ENCODE results near the gene HCN3.

HCN3 gene

GRCh38 chr1:155321639-155322503, 44.6 kb downstream of the HCN3 start:
- no peak overlapping the region for H4K8ac ChIP-seq (ENCODE audit: low read depth, low read length)
- H3K4me1 ChIP-seq (ENCODE audit: control insufficient read depth in 2 of 2, insufficient read depth in 1 of 2, low read depth in 1 of 2, low read length in 2 of 2): peaks cover 22 to 25% of the 10 kb centered on the region in 2 donors
- H3K4me2 ChIP-seq (ENCODE audit: insufficient read depth, low read length, poor library complexity, severe bottlenecking): peak overlapping the region; percentile 96
- no peak overlapping the region for H4K91ac ChIP-seq (ENCODE audit: low read depth, low read length, poor library complexity)
- peak overlapping the region; percentile 92 for H2AFZ ChIP-seq (ENCODE audit: low read length)
- H3K14ac ChIP-seq (ENCODE audit: low read length): no peak overlapping the region
- H2BK12ac ChIP-seq (ENCODE audit: low read length): no peak overlapping the region
- no peaks in the 10 kb centered on the region for H3K9me3 ChIP-seq (replicated peaks in 1 of 2; ENCODE audit: control insufficient read depth in 2 of 2, insufficient read depth in 1 of 2, low read depth in 1 of 2, low read length in 2 of 2)
- H2AK5ac ChIP-seq (ENCODE audit: low read depth, low read length): peak overlapping the region; percentile 42
- H3K9ac ChIP-seq (ENCODE audit: low read depth, low read length, poor library complexity): peak overlapping the region; percentile 78
- no peaks in the 10 kb centered on the region for H3K27me3 ChIP-seq (ENCODE audit: control insufficient read depth in 3 of 3, insufficient read depth in 3 of 3, low read depth in 1 of 3, low read length in 3 of 3)
- no peak overlapping the region for H3K23ac ChIP-seq (ENCODE audit: low read depth, low read length, poor library complexity)
- H3K36me3 ChIP-seq (replicated peaks in 1 of 2; ENCODE audit: control insufficient read depth in 2 of 2, insufficient read depth in 2 of 2, low read length in 2 of 2): peaks cover 38 to 66% of the 10 kb centered on the region in 2 donors
- H3K18ac ChIP-seq (ENCODE audit: low read length): no peak overlapping the region
- peaks cover 22% of the 10 kb centered on the region for H3K79me1 ChIP-seq (ENCODE audit: low read depth, low read length)
- no peak overlapping the region for H3K4ac ChIP-seq (ENCODE audit: low read length)
- DNase-seq (ENCODE audit: low spot score): no peak
- H2BK15ac ChIP-seq (ENCODE audit: low read length): peak overlapping the region; percentile 13
- no peak overlapping the region for H2BK120ac ChIP-seq (ENCODE audit: low read depth, low read length)
- no CpG with 5 or more reads among the region's 27 CpGs for WGBS, 2 donors (ENCODE audit: extremely low coverage in 2 of 2, insufficient read length in 2 of 2, insufficient replicate concordance in 1 of 2)
- H3K4me3 ChIP-seq (ENCODE audit: low read length in 2 of 2): peak overlapping the region; percentile 66 to 76
- no peak overlapping the region for H3K27ac ChIP-seq (replicated peaks; ENCODE audit: low read length)
- no peak overlapping the region for H2BK5ac ChIP-seq (ENCODE audit: low read length)

- H3K79me1 ChIP-seq (ENCODE audit: low read depth, low read length): peaks cover 22% of the 10 kb centered on the region
- H3K4ac ChIP-seq (ENCODE audit: low read length): no peak overlapping the region
- H4K8ac ChIP-seq (ENCODE audit: low read depth, low read length): no peak overlapping the region
- peak overlapping the region; percentile 40 for H2BK15ac ChIP-seq (ENCODE audit: low read length)
- H3K14ac ChIP-seq (ENCODE audit: low read length): no peak overlapping the region
- H3K4me1 ChIP-seq (ENCODE audit: control insufficient read depth in 2 of 2, insufficient read depth in 1 of 2, low read depth in 1 of 2, low read length in 2 of 2): peaks cover 22 to 25% of the 10 kb centered on the region in 2 donors
- WGBS, 2 donors (ENCODE audit: extremely low coverage in 2 of 2, insufficient read length in 2 of 2, insufficient replicate concordance in 1 of 2): no CpG with 5 or more reads among the region's 28 CpGs
- peak overlapping the region; percentile 76 to 90 for H3K4me3 ChIP-seq (ENCODE audit: low read length in 2 of 2)
- peak overlapping the region; percentile 64 for H2AK5ac ChIP-seq (ENCODE audit: low read depth, low read length)
- H3K23ac ChIP-seq (ENCODE audit: low read depth, low read length, poor library complexity): no peak overlapping the region
- H3K9me3 ChIP-seq (replicated peaks in 1 of 2; ENCODE audit: control insufficient read depth in 2 of 2, insufficient read depth in 1 of 2, low read depth in 1 of 2, low read length in 2 of 2): no peaks in the 10 kb centered on the region
- no peak overlapping the region for H2BK12ac ChIP-seq (ENCODE audit: low read length)
- H3K9ac ChIP-seq (ENCODE audit: low read depth, low read length, poor library complexity): peak overlapping the region; percentile 81
- peaks cover 37 to 66% of the 10 kb centered on the region in 2 donors for H3K36me3 ChIP-seq (replicated peaks in 1 of 2; ENCODE audit: control insufficient read depth in 2 of 2, insufficient read depth in 2 of 2, low read length in 2 of 2)
- H3K18ac ChIP-seq (ENCODE audit: low read length): peak overlapping the region; percentile 67
- peak overlapping the region; percentile 92 for H2AFZ ChIP-seq (ENCODE audit: low read length)
- peak overlapping the region; percentile 98 for H3K27ac ChIP-seq (replicated peaks; ENCODE audit: low read length)
- peak overlapping the region; percentile 17 for H2BK120ac ChIP-seq (ENCODE audit: low read depth, low read length)
- H2BK5ac ChIP-seq (ENCODE audit: low read length): peak overlapping the region; percentile 89
- H3K27me3 ChIP-seq (ENCODE audit: control insufficient read depth in 3 of 3, insufficient read depth in 3 of 3, low read depth in 1 of 3, low read length in 3 of 3): no peaks in the 10 kb centered on the region
- peak overlapping the region; percentile 96 for H3K4me2 ChIP-seq (ENCODE audit: insufficient read depth, low read length, poor library complexity, severe bottlenecking)
- H4K91ac ChIP-seq (ENCODE audit: low read depth, low read length, poor library complexity): no peak overlapping the region
- DNase-seq (ENCODE audit: low spot score): no peak
Measured at GRCh38 chr1:155322571-155322952, 45.3 kb downstream of the HCN3 start.

GRCh38 chr1:155322953-155323728, 45.9 kb downstream of the HCN3 start:
- Histone ChIP-seq H3K14ac (ENCODE audit: low read length) (no peak overlapping the region), H3K4me1 (ENCODE audit: control insufficient read depth in 2 of 2, insufficient read depth in 1 of 2, low read depth in 1 of 2, low read length in 2 of 2) (peaks cover 24 to 25% of the 10 kb centered on the region in 2 donors), H3K36me3 (replicated peaks in 1 of 2; ENCODE audit: control insufficient read depth in 2 of 2, insufficient read depth in 2 of 2, low read length in 2 of 2) (peaks cover 37 to 66% of the 10 kb centered on the region in 2 donors), H4K91ac (ENCODE audit: low read depth, low read length, poor library complexity) (no peak overlapping the region), H3K9ac (ENCODE audit: low read depth, low read length, poor library complexity) (peak overlapping the region; percentile 85), H2AK5ac (ENCODE audit: low read depth, low read length) (peak overlapping the region; percentile 85), H3K4ac (ENCODE audit: low read length) (no peak overlapping the region), H2BK5ac (ENCODE audit: low read length) (peak overlapping the region; percentile 89), H3K18ac (ENCODE audit: low read length) (peak overlapping the region; percentile 97), H2BK120ac (ENCODE audit: low read depth, low read length) (peak overlapping the region; percentile 17), H3K9me3 (replicated peaks in 1 of 2; ENCODE audit: control insufficient read depth in 2 of 2, insufficient read depth in 1 of 2, low read depth in 1 of 2, low read length in 2 of 2) (no peaks in the 10 kb centered on the region), H3K27me3 (ENCODE audit: control insufficient read depth in 3 of 3, insufficient read depth in 3 of 3, low read depth in 1 of 3, low read length in 3 of 3) (no peaks in the 10 kb centered on the region), H2BK12ac (ENCODE audit: low read length) (no peak overlapping the region), H3K4me2 (ENCODE audit: insufficient read depth, low read length, poor library complexity, severe bottlenecking) (peak overlapping the region; percentile 96), H4K8ac (ENCODE audit: low read depth, low read length) (no peak overlapping the region), H3K27ac (replicated peaks; ENCODE audit: low read length) (peak overlapping the region; percentile 98), H2BK15ac (ENCODE audit: low read length) (peak overlapping the region; percentile 40), H3K79me1 (ENCODE audit: low read depth, low read length) (peaks cover 20% of the 10 kb centered on the region), H3K23ac (ENCODE audit: low read depth, low read length, poor library complexity) (peak overlapping the region; percentile 92), H3K4me3 (ENCODE audit: low read length in 2 of 2) (peak overlapping the region; percentile 76 to 90), H2AFZ (ENCODE audit: low read length) (peak overlapping the region; percentile 92)
- WGBS, 2 donors (ENCODE audit: extremely low coverage in 2 of 2, insufficient read length in 2 of 2, insufficient replicate concordance in 1 of 2): no CpG with 5 or more reads among the region's 58 CpGs
- DNase-seq (ENCODE audit: low spot score): peak; percentile 94

GRCh38 chr1:155323729-155324036, 46.4 kb downstream of the HCN3 start:
- Histone ChIP-seq H2BK120ac (ENCODE audit: low read depth, low read length) (no peak overlapping the region), H3K36me3 (replicated peaks in 1 of 2; ENCODE audit: control insufficient read depth in 2 of 2, insufficient read depth in 2 of 2, low read length in 2 of 2) (peaks cover 32 to 65% of the 10 kb centered on the region in 2 donors), H2BK5ac (ENCODE audit: low read length) (peak overlapping the region; percentile 89), H2BK12ac (ENCODE audit: low read length) (no peak overlapping the region), H3K18ac (ENCODE audit: low read length) (peak overlapping the region; percentile 97), H2AFZ (ENCODE audit: low read length) (peak overlapping the region; percentile 92), H3K23ac (ENCODE audit: low read depth, low read length, poor library complexity) (peak overlapping the region; percentile 92), H3K4ac (ENCODE audit: low read length) (no peak overlapping the region), H3K4me3 (ENCODE audit: low read length in 2 of 2) (peak overlapping the region; percentile 76 to 90), H3K4me2 (ENCODE audit: insufficient read depth, low read length, poor library complexity, severe bottlenecking) (peak overlapping the region; percentile 96), H3K9ac (ENCODE audit: low read depth, low read length, poor library complexity) (peak overlapping the region; percentile 95), H3K14ac (ENCODE audit: low read length) (peak overlapping the region; percentile 90), H3K9me3 (replicated peaks in 1 of 2; ENCODE audit: control insufficient read depth in 2 of 2, insufficient read depth in 1 of 2, low read depth in 1 of 2, low read length in 2 of 2) (no peaks in the 10 kb centered on the region), H3K27ac (replicated peaks; ENCODE audit: low read length) (peak overlapping the region; percentile 98), H2BK15ac (ENCODE audit: low read length) (no peak overlapping the region), H3K79me1 (ENCODE audit: low read depth, low read length) (peaks cover 19% of the 10 kb centered on the region), H2AK5ac (ENCODE audit: low read depth, low read length) (peak overlapping the region; percentile 85), H3K4me1 (ENCODE audit: control insufficient read depth in 2 of 2, insufficient read depth in 1 of 2, low read depth in 1 of 2, low read length in 2 of 2) (peaks cover 24 to 25% of the 10 kb centered on the region in 2 donors), H3K27me3 (ENCODE audit: control insufficient read depth in 3 of 3, insufficient read depth in 3 of 3, low read depth in 1 of 3, low read length in 3 of 3) (no peaks in the 10 kb centered on the region), H4K8ac (ENCODE audit: low read depth, low read length) (no peak overlapping the region), H4K91ac (ENCODE audit: low read depth, low read length, poor library complexity) (no peak overlapping the region)
- no CpG with 5 or more reads among the region's 29 CpGs for WGBS, 2 donors (ENCODE audit: extremely low coverage in 2 of 2, insufficient read length in 2 of 2, insufficient replicate concordance in 1 of 2)
- peak; percentile 89 for DNase-seq (ENCODE audit: low spot score)

All from neuronal stem cell (in vitro differentiated cells).